ENCODE data around the gene ANO6.

ANO6 gene

DNA sequence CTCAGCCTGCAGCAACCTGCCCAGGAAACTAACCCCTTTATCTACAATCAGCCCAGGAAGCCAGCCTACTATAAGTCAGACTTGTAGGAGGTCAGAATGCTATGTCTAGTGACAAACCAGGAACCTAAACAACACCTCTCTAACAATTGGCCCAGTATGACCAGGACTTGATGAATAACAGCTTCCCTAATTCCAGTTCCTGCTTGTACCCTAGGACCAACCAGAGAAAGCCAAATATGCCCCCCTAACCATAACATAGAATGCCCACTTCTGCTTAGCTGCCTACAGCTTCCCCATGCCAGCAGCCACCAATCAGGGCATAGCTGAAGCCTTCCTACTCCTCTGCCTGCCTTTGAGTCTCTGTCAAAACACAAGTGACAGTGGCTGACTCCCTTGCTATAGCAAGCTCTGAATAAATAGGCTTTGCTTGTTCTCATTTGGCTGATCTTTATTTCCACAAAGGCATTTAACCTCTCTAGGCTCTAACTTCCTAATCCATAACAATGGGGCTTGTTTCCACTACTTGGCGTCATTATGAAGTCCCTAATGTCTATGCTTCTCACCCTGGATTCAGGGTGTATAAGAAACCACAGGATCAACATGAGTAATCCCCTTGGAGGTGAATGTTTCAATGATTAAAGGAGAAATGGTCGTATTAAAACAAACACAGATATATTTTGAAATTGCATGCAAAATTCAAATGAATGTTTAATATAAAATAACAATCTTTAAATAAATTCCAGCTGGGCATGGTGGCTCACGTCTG lies 220.2 kb downstream of the ANO6 start:
- Histone ChIP-seq H3K4me2 (ENCODE audit: low read depth, low read length) (no peak overlapping the region), H2AFZ (ENCODE audit: low read length) (no peak overlapping the region), H3K4me1 (ENCODE audit: low read length) (no peaks in the 10 kb centered on the region)

DNA sequence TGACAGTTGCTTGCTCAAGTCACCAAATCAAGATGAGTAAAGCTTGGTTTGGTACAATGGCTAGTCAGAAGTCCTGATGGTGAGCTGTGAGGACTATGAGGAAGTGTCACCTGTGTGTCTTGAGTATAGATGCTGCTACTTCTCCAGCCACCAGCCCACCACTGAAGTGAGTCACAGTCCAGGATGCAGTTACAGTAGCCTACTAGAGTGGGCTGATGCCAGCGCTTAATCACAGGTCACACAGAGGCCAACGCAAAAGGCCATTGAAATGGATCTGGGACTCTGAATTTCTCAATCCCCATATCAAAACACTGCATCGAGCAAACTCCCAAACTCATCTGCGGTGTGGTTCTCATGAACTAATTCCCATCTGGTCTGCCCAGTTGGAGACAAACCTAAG lies 223.1 kb downstream of the ANO6 start:
- Histone ChIP-seq H3K4me2 (ENCODE audit: low read depth, low read length) (no peak overlapping the region), H3K36me3 (replicated peaks; ENCODE audit: insufficient read depth, low read length) (no peaks in the 10 kb centered on the region), H3K27ac (ENCODE audit: low read length) (no peak overlapping the region), H3F3A (ENCODE audit: insufficient read depth, low read length) (no peaks in the 10 kb centered on the region), H4K20me1 (ENCODE audit: insufficient read depth, low read length) (no peaks in the 10 kb centered on the region), H3K9me3 (replicated peaks; ENCODE audit: insufficient read depth, low read length) (no peaks in the 10 kb centered on the region), H3K4me3 (ENCODE audit: low read length) (no peak overlapping the region), H2AFZ (ENCODE audit: low read length) (no peak overlapping the region), H3K9ac (ENCODE audit: low read length) (no peak overlapping the region), H3K79me2 (ENCODE audit: low read length) (no peaks in the 10 kb centered on the region), H3K27me3 (replicated peaks; ENCODE audit: insufficient read depth, low read length) (no peaks in the 10 kb centered on the region), H3K4me1 (ENCODE audit: low read length) (no peaks in the 10 kb centered on the region), H3K9me2 (replicated peaks; ENCODE audit: insufficient read depth, low read length) (no peaks in the 10 kb centered on the region)
- DNase-seq, result no peak
- no peak for TF ChIP-seq EZH2 (optimal IDR thresholded peaks at IDR 0.05; ENCODE audit: low read depth, low read length)
- no peak for TF ChIP-seq EZH2phosphoT487 (IDR thresholded peaks at IDR 0.05; ENCODE audit: low read length)
- TF ChIP-seq, protein P1, sequence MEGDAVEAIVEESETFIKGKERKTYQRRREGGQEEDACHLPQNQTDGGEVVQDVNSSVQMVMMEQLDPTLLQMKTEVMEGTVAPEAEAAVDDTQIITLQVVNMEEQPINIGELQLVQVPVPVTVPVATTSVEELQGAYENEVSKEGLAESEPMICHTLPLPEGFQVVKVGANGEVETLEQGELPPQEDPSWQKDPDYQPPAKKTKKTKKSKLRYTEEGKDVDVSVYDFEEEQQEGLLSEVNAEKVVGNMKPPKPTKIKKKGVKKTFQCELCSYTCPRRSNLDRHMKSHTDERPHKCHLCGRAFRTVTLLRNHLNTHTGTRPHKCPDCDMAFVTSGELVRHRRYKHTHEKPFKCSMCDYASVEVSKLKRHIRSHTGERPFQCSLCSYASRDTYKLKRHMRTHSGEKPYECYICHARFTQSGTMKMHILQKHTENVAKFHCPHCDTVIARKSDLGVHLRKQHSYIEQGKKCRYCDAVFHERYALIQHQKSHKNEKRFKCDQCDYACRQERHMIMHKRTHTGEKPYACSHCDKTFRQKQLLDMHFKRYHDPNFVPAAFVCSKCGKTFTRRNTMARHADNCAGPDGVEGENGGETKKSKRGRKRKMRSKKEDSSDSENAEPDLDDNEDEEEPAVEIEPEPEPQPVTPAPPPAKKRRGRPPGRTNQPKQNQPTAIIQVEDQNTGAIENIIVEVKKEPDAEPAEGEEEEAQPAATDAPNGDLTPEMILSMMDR (IDR thresholded peaks at IDR 0.05; ENCODE audit: low read length), result no peak

More for the DNA sequence above, 220.2 kb downstream of the ANO6 start:
- Histone ChIP-seq H3K27ac (ENCODE audit: low read length) (no peak overlapping the region), H3K9me3 (replicated peaks; ENCODE audit: insufficient read depth, low read length) (no peaks in the 10 kb centered on the region), H3K27me3 (replicated peaks; ENCODE audit: insufficient read depth, low read length) (no peaks in the 10 kb centered on the region), H3K4me3 (ENCODE audit: low read length) (no peak overlapping the region), H3K9ac (ENCODE audit: low read length) (no peak overlapping the region), H3K9me2 (replicated peaks; ENCODE audit: insufficient read depth, low read length) (no peaks in the 10 kb centered on the region), H3F3A (ENCODE audit: insufficient read depth, low read length) (no peaks in the 10 kb centered on the region), H3K36me3 (replicated peaks; ENCODE audit: insufficient read depth, low read length) (no peaks in the 10 kb centered on the region), H3K79me2 (ENCODE audit: low read length) (no peaks in the 10 kb centered on the region), H4K20me1 (ENCODE audit: insufficient read depth, low read length) (no peaks in the 10 kb centered on the region)
- TF ChIP-seq, protein P1 (IDR thresholded peaks at IDR 0.05; ENCODE audit: low read length), result no peak
- TF ChIP-seq EZH2 (optimal IDR thresholded peaks at IDR 0.05; ENCODE audit: low read depth, low read length), result no peak
- TF ChIP-seq EZH2phosphoT487 (IDR thresholded peaks at IDR 0.05; ENCODE audit: low read length), result no peak
- no peak for DNase-seq

DNA sequence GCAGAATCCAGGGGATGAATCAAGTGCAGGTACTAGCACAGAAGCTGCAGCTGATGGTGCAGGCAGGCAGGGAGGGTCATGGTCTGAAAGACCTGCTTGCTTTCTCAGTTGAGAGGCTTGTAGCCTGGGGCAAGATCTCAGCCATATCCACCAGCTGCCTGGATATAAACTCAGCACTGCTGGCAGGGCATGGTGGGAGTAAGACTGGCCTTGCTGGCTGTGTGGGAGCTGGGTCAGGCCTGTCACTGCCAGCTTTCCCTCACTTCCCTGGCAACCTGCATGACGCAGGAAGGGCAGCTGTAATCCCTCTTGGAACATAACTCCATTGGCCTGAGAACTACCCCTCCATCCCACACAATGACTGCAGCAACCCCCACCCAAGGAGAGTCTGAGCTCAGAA lies 230.1 kb downstream of the ANO6 start:
- H2AFZ ChIP-seq (ENCODE audit: low read length), result no peak overlapping the region
- DNase-seq, result no peak
- TF ChIP-seq EZH2phosphoT487 (IDR thresholded peaks at IDR 0.05; ENCODE audit: low read length) (no peak), EZH2 (optimal IDR thresholded peaks at IDR 0.05; ENCODE audit: low read depth, low read length) (no peak)
- TF ChIP-seq, protein P1 (IDR thresholded peaks at IDR 0.05; ENCODE audit: low read length), result no peak
- H3K27me3 ChIP-seq (replicated peaks; ENCODE audit: insufficient read depth, low read length), result no peaks in the 10 kb centered on the region
- H3K4me2 ChIP-seq (ENCODE audit: low read depth, low read length), result no peak overlapping the region
- no peak overlapping the region for H3K9ac ChIP-seq (ENCODE audit: low read length)
- no peak overlapping the region for H3K4me3 ChIP-seq (ENCODE audit: low read length)
- no peaks in the 10 kb centered on the region for H4K20me1 ChIP-seq (ENCODE audit: insufficient read depth, low read length)
- H3K36me3 ChIP-seq (replicated peaks; ENCODE audit: insufficient read depth, low read length), result no peaks in the 10 kb centered on the region
- no peaks in the 10 kb centered on the region for H3K4me1 ChIP-seq (ENCODE audit: low read length)
- H3F3A ChIP-seq (ENCODE audit: insufficient read depth, low read length), result no peaks in the 10 kb centered on the region
- H3K9me2 ChIP-seq (replicated peaks; ENCODE audit: insufficient read depth, low read length), result no peaks in the 10 kb centered on the region
- H3K27ac ChIP-seq (ENCODE audit: low read length), result no peak overlapping the region
- H3K79me2 ChIP-seq (ENCODE audit: low read length), result no peaks in the 10 kb centered on the region
- H3K9me3 ChIP-seq (replicated peaks; ENCODE audit: insufficient read depth, low read length), result no peaks in the 10 kb centered on the region
